ENCODE data around the gene VASP.

Gene VASP

DNA sequence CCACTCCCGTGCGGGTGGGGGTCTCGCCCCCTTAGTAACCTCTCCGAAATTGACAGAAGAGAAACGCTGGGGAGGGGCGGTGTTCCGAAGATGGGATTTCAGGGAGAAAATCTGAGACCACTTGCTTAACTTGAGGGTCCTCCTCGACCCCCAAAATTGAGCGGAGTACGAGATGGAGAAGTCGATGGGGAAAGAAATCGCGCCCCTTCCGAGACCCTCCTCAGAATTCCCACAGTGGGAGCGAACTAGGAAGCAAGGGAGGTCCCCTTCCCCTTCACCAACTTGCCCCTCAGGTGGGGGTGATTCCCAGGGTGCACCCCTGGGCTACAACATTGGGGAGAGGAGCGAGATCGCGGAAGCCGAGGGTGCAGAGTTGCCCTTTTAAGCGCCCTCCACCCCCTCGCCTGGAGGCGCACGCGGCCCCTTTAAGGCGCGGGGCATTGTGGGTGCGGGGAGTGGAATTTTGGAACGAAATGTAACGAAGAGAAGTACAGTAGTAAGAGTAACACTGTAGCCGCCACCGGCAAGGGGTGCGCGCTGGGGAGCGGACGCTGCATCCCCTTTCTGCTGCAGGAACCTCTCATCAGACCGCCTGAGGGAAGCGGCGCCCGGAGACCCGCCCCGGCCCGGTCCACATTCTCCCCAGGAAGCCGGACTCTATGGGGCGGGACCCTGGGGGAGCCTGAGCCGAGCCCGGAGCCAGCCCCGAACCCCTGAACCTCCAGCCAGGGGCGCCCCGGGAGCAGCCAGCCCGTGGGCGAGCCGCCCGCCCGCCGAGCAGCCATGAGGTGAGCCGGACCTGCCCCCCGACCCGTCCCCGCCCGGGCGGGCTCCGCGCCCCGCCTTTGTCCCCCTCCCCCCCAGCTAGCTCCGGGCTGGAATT, at the start of gene VASP:
Gene VASP (plus strand): TSS at position 491 of the 883 bp plus-strand sequence. CDS start 293 bp downstream, at position 784.
- DNase-seq (ENCODE audit: low read depth): peak; percentile 90

DNA sequence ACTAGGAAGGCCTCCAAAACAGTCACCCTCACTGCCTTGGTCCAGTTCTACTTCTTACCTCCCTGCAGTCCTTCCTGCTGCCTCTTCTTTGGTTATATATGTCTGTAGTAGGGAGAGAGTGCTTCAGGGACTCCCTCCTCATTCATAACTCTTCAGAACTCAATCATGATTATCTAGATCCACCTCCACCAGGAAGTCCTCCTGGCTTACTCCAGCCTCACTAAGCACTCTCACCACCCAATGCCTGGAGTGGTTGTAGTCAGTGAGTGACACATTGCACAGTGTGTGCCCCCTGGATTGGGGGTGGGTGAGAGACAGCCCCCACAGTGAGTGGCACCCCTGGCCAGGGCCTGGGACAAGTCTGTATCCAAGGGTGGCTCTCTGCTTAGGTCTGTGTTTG, 49.5 kb upstream of the VASP start:
- DNase-seq (ENCODE audit: low read depth): no peak

DNA sequence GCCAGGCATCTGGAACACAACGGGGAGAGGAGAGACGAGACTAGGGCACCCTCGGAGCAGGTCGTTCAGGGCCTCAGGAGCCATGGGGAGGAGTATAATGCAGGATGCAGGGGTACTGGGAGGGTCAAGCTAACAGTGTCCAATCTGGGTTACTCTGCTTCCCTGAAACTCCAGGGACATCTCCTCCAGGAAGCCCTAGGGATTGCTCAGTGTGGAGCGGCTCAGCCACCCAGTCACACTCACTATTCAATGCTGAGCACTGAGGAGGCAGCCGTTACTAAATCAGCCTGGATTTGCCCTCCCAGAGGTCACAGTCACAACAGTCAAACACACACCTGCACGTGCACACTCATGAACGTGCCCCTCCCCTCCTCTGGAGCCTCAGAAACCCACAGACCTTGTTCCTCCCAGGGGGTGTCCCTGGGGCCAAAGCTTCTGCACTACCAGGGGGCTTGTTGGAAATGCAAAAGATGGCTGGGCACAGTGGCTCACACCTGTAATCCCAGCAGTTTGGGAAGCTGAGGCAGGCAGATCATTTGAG, 46.4 kb upstream of the VASP start:
- no peak for DNase-seq (ENCODE audit: low read depth)

DNA sequence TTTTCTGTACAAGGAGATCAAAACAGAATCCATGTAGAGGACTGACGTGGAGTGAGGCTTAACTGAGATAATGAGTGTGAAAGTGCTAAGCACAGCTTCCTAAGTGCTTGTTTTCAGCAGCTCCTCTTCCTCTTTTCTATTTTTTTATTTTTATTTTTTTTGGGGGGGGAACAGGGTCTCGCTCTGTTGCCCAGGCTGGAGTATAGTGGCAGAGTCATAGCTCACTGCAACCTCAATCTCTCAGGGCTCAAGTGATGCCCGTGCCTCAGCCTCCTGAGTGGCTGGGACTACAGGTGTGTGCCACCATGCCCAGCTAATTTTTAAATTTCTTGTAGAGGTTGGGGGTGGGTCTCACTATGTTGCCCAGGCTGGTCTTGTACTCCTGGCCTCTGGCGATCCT, 45.1 kb upstream of the VASP start:
- DNase-seq (ENCODE audit: low read depth): no peak

DNA sequence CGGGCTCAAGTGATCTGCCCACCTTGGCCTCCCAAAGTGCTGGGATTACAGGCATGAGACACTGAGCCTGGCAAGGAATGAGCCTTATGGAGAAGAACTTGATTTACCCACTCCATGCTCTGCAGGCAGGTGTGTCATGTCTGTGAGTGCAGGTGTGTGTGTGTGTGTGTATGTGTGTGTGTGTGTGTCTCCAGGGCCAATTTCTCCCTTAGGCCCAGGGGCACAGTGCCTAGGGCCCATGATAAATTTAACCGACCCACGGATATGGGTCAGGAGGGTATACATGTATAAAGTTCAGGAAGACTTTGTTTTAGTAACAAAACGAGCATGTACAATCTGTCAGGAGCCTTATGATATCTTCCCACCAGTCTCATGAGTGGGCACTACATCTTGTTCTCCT, 44.0 kb upstream of the VASP start:
- no peak for DNase-seq (ENCODE audit: low read depth)

DNA sequence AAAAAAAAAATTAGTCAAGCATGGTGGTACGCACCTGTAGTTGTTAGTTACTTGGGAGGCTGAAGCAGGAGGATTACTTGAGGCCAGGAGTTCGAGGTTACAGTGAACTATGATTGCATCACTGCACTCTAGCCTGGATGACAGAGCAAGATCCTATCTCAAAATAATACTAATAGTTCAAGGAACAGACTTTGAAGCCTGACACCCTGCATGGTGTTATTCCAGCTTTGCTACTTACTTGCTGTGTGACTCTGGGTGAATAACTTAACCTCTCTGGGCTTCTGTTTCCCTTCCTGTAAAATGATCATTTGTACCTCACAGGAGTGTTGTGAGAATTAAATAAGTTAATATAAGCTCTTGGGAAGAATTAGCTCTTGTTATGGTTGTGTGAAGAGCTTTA, 43.0 kb upstream of the VASP start:
- DNase-seq (ENCODE audit: low read depth): no peak

DNA sequence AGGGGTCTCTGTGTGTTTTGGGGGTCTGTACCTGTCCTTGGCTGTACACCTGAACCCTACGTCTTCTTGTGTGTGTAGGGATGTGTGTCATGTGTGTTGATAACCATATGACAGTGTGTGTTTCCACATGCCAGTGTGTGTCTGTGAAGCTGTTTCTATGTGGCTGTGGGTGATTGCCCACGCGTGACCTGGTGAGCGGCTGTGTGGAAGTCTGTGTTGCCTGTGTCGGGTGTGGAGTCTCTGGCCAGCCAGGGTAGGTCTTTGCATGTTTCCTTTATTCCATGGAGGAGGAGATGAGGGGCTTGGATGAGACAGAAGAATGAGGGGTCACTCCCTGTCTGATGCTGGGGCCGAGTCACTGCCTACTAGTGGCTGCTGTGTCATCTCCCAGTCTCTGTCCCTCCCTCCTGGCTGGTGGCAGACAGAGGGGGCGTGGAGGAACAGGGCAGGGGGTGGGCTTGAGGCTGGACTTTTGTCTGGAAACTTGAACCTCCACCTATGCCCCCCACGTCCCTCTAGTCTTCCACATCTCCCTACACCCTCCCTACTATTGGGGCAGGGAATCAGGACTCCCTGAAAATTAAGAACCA, 42.3 kb upstream of the VASP start:
- DNase-seq (ENCODE audit: low read depth): no peak

DNA sequence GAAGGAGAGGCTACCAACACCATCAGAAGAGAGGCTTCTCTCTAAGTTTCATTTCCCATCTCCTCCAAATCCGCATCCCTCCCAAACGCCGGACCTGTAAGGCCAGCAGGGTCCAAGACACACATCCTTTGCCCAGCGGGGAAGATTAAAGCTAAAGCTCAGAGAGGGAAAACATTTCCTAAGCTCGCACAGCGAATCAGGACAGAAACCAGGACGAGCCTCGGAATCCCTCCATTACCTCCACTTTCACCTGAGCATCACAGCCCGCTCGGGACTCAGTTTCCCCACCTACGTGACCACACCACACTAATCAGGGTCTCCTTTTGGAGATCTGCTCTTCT, 40.2 kb upstream of the VASP start:
- no peak for DNase-seq (ENCODE audit: low read depth)

DNA sequence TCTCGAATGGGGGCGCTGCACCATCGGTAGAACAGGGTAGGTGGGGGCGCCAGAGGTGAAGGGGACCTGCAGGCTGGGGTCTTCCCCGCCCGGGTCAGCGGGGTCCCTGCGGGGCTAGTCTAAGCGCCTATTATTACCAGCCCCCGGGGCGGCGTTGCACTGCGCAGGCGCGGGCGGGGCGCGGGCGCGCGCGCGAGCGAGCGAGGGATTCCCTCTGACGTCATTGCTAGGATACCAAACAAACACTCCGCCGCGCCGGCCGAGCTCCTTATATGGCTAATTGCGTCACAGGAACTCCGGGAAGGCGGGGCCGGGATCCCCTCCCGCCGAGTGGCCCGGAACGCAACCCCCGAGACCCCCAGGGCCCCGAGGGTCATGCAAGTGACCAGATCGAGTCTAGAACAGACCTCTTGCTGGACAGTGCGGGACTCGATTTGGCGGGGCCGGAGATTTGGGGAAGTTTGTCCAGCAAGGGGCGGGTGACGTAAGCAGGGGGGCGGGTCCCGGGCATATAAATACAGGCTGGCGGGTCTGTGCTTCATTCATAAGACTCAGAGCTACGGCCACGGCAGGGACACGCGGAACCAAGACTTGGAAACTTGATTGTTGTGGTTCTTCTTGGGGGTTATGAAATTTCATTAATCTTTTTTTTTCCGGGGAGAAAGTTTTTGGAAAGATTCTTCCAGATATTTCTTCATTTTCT, 39.7 kb upstream of the VASP start, which contains the start of gene FOSB:
Gene FOSB (plus strand): TSS at position 541 of the 703 bp plus-strand sequence. CDS start 591 bp downstream, outside the sequence.
- DNase-seq (ENCODE audit: low read depth): peak; percentile 91

DNA sequence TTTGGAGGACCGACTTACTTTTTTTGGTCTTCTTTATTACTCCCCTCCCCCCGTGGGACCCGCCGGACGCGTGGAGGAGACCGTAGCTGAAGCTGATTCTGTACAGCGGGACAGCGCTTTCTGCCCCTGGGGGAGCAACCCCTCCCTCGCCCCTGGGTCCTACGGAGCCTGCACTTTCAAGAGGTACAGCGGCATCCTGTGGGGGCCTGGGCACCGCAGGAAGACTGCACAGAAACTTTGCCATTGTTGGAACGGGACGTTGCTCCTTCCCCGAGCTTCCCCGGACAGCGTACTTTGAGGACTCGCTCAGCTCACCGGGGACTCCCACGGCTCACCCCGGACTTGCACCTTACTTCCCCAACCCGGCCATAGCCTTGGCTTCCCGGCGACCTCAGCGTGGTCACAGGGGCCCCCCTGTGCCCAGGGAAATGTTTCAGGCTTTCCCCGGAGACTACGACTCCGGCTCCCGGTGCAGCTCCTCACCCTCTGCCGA, 39.1 kb upstream of the VASP start:
- DNase-seq (ENCODE audit: low read depth): no peak

DNA sequence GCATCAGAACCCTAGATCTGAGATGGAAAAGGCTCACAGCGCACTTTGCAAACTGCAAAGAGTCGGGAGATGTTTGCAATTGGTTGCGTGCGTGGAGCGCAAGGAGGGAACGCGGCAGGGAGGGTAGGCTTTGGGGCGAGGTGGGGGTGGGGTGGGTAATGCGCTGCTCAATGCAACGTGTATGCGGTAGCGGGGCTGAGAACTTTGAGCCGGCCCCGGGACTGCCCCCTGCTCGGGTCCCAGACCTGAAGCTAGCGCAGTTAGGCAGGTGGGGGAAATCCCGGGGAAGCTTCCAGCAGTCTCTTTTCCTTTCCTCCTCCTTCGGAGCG, 38.5 kb upstream of the VASP start:
- no peak for DNase-seq (ENCODE audit: low read depth)

DNA sequence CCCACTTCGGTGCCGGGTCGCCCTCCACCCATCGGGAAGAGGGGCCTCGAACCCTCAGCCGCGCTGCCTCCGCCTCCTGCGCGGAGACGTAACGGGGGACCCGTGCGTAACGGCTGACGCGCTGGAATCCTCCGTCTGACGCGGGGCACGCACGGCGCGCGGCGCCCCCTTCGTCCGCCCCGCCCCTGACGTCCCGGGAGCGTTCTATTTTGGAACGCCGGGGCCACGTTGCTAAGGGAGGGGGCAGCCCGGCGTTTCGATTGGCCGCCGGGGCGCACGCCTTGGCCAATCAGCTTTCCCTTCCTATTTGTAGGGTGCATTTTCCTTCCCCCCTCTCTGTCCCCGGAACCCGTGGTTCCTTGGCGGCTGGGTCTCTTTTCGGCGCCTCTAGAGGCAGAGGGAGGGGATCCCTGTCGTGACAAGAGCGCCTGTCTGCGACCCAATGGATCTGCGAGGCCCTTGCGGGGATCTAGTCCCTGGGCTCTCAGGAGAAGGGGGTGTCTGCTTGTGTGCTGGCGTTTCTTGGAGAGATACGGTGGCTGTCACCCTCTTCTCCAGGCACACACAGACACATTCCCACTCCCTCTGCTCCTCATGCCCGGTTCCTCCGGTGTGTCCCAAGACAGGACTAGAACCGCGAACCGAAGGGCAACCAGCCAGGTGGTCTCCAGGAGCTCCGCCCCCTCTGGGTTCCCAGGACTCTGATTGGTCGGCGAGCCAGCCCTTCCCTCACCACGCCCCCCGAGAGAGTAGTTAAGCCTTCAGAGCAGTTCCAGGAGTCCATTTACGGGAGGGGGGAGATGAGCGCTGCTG, 37.9 kb upstream of the VASP start:
- DNase-seq (ENCODE audit: low read depth): peak; percentile 91

DNA sequence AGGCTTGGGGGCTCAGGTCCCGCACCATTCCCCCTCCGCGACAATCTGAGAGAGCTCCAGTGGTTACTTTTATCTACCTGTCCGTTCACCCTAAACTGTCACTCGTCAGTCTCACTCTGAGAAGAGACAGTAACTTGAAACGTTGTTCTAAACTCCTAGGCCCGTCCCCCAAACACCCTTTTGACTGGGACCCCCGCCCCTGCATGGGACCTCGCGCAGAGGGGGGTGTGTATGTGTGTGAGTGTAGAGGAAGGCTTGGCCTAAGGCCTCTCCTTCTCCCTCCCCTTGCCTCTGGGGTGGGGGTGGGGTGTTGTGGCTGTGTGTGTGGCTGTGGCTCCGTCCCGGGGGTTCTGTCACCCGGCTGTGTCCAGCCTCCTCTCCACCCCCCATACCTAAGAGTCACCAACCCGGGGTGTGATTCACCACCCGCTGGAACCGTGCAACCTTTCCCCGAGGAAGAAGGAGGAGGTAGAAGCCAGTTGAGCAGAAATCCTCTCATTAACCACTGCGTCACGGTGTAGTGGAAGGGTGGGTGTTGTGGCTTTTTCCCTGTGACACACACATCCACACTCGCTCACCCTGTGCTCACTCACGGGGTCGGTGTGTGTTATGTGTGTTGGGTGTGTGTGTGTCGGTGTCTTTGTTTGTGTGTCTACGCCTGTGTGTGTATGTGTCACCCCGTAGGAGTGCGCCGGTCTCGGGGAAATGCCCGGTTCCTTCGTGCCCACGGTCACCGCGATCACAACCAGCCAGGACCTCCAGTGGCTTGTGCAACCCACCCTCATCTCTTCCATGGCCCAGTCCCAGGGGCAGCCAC, 37.1 kb upstream of the VASP start:
- no peak for DNase-seq (ENCODE audit: low read depth)

DNA sequence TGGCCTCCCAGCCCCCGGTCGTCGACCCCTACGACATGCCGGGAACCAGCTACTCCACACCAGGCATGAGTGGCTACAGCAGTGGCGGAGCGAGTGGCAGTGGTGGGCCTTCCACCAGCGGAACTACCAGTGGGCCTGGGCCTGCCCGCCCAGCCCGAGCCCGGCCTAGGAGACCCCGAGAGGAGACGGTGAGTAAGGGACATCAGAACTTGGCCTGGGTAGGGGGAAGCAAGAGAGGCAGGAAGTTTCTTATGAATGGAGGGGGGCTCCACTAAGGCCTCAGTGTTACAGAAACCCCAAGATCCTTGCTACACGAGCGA, 36.6 kb upstream of the VASP start:
- DNase-seq (ENCODE audit: low read depth): no peak

DNA sequence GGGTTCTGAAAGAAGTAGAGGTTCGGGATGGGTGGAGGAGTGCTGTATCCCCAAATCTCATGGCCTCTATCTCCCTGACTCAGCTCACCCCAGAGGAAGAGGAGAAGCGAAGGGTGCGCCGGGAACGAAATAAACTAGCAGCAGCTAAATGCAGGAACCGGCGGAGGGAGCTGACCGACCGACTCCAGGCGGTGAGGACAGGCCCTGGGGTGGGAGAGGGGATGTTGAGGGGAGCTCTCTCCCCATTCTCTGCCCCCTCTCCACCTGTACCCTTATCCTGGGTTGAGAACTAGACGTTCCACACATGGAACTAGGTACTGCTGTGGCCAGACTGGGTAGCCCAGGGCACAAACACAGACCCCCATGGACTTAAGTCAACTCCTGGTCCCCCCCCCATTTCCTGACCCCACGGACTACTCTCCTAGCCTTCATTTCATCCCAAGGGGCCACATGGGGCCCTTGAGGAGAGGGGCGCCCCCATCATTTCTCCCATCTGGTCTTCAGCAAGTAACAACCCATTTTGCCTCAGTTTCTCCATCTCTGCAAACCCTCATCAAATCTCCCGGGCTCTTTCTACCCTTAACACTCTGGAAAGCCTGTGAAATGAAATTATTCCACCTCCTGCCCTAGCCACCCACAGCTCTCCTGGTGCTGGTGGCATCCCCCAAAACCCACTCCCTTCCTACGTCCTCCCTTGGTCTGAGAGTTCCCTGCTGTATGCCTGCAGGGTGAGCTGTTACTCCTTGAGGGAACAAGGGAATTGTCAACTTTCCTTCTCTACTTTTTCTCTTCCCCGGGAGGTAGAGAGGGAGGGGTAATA, 36.0 kb upstream of the VASP start:
- DNase-seq (ENCODE audit: low read depth): no peak

DNA sequence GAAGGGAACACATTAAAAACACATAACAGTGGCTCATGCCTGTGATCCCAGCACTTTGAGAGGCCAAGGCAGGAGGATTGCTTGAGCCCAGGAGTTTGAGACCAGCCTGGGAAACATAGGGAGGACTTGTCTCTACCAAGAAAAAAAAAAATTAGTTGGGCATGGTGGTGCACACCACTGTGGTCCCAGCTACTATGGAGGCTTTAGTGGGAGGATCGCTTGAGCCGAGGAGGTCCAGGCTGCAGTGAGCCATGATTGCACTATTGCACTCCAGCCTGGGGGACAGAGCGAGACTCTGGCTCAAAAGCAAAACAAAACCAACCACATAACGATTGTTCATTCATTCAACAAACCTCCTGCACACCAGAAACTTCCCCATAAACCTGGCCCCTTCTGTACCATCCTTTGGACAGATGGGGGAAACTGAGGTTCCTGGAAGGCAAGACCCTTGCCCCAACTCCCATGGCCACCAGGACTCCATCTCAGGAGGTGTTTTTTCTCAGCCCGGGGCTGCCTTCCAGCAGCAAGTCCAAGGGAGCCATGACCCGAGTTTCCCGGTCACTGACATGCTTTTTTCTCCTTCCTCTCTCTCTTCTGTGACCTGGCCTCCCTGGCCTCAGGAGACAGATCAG, 35.2 kb upstream of the VASP start:
- no peak for DNase-seq (ENCODE audit: low read depth)

DNA sequence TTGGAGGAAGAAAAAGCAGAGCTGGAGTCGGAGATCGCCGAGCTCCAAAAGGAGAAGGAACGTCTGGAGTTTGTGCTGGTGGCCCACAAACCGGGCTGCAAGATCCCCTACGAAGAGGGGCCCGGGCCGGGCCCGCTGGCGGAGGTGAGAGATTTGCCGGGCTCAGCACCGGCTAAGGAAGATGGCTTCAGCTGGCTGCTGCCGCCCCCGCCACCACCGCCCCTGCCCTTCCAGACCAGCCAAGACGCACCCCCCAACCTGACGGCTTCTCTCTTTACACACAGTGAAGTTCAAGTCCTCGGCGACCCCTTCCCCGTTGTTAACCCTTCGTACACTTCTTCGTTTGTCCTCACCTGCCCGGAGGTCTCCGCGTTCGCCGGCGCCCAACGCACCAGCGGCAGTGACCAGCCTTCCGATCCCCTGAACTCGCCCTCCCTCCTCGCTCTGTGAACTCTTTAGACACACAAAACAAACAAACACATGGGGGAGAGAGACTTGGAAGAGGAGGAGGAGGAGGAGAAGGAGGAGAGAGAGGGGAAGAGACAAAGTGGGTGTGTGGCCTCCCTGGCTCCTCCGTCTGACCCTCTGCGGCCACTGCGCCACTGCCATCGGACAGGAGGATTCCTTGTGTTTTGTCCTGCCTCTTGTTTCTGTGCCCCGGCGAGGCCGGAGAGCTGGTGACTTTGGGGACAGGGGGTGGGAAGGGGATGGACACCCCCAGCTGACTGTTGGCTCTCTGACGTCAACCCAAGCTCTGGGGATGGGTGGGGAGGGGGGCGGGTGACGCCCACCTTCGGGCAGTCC, 34.5 kb upstream of the VASP start:
- no peak for DNase-seq (ENCODE audit: low read depth)

DNA sequence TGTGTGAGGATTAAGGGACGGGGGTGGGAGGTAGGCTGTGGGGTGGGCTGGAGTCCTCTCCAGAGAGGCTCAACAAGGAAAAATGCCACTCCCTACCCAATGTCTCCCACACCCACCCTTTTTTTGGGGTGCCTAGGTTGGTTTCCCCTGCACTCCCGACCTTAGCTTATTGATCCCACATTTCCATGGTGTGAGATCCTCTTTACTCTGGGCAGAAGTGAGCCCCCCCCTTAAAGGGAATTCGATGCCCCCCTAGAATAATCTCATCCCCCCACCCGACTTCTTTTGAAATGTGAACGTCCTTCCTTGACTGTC, 34.0 kb upstream of the VASP start:
- no peak for DNase-seq (ENCODE audit: low read depth)

All from activated T-cell treated with anti-CD3 and anti-CD28 coated beads for 24 hours (primary cell).